ENCODE results near the gene MRPL51. TPM values are rescaled to one million over a fixed set of nuclear protein-coding genes. Genes with fewer than 3 reads are reported as not detected.

MRPL51 gene
- total and polyA plus RNA-seq, 2 donors (not counting 3 experiments of a cell fraction or from before 2014, with no cell fraction given), result 147 to 273 TPM

GRCh38 chr12:6528539-6529235 lies 35.6 kb upstream of the MRPL51 start:
- ChIA-PET CTCF (interaction anchor here (1.0 kb wide), 1 partner anchor 9 kb away, joined by 4 read pairs; no protein-coding TSS in a partner anchor), POLR2A (no interaction called here)
- intact Hi-C loops (cut with micrococcal nuclease), result no loop called here

More at GRCh38 chr12:6528539-6529235, 35.6 kb upstream of the MRPL51 start:
- H3K4me2 ChIP-seq (ENCODE audit: insufficient read depth, low read length), result no peak overlapping the region
- no peak overlapping the region for H3K9ac ChIP-seq (replicated peaks; ENCODE audit: extremely low read depth, insufficient read depth, low read length)
- TF ChIP-seq EZH2 (IDR thresholded peaks at IDR 0.05; ENCODE audit: borderline replicate concordance, low read depth, low read length, severe bottlenecking) (no peak), POLR2AphosphoS5 (IDR thresholded peaks at IDR 0.05; ENCODE audit: insufficient read depth, low read depth, low read length) (no peak), MAX (IDR thresholded peaks at IDR 0.05; ENCODE audit: insufficient read depth, insufficient read length) (no peak), FOS (IDR thresholded peaks at IDR 0.05; ENCODE audit: borderline replicate concordance, insufficient read depth, low read length) (no peak), CTCF (IDR thresholded peaks at IDR 0.05; ENCODE audit: extremely low read depth in 1 of 2, insufficient read depth in 1 of 2, low read depth in 1 of 2, low read length in 2 of 2) (no peak)
- DNase-seq (ENCODE audit: low read depth, low spot score), result no peak
- peaks cover 36 to 38% of the 10 kb centered on the region in 2 experiments for H3K36me3 ChIP-seq (ENCODE audit: control insufficient read depth in 2 of 2, extremely low read depth in 1 of 2, insufficient read depth in 2 of 2, low read length in 2 of 2)
- H2AFZ ChIP-seq (ENCODE audit: low read depth, low read length), result no peak overlapping the region
- dilution Hi-C loops (cut with MboI; ENCODE audit: extremely low pct_ligation_motif_present, low sequenced_read_pairs), result no loop called here
- H3K27ac ChIP-seq (ENCODE audit: insufficient read depth, low read depth, low read length), result no peak overlapping the region
- H4K20me1 ChIP-seq (replicated peaks; ENCODE audit: control insufficient read depth, extremely low read depth, insufficient read depth, low read length), result no peaks in the 10 kb centered on the region
- H3K9me3 ChIP-seq (replicated peaks; ENCODE audit: control insufficient read depth, insufficient read depth, low read length), result no peaks in the 10 kb centered on the region
- peaks cover 17% of the 10 kb centered on the region for H3K4me1 ChIP-seq (ENCODE audit: control insufficient read depth, extremely low read depth, insufficient read depth, low read length)
- H3K4me3 ChIP-seq (replicated peaks in 1 of 3; ENCODE audit: insufficient read depth in 1 of 3, low read depth in 1 of 3, low read length in 3 of 3), result no peak overlapping the region
- no peaks in the 10 kb centered on the region for H3K27me3 ChIP-seq (ENCODE audit: control insufficient read depth in 2 of 2, insufficient read depth in 2 of 2, low read length in 2 of 2)
- H3K9me1 ChIP-seq (replicated peaks; ENCODE audit: control insufficient read depth, extremely low read depth, insufficient read depth, low read length), result no peaks in the 10 kb centered on the region
- no peak for FAIRE-seq
- H3K79me2 ChIP-seq (ENCODE audit: control insufficient read depth, insufficient read depth, low read length), result no peaks in the 10 kb centered on the region
- no TSS peak for BruUV-seq (replicated peaks)

All from endothelial cell of umbilical vein (primary cell).